Liver (tissue), 3 donors: Measurements from ENCODE around the gene PLA2G4E.

ENCODE experiments used
- EGR1 ChIP-seq, 2 donors: IDR thresholded peaks; 2 replicates each; pipeline ENCODE4 v1.6.1; 2016 to 2018; ENCODE audit warnings: antibody characterized with exemption in 2 of 2, low read depth in 2 of 2
- FOXA1 ChIP-seq: IDR thresholded peaks from 2 replicates; pipeline ENCODE4 v1.6.1; 2016; ENCODE audit warnings: antibody characterized with exemption
- FOXA2 ChIP-seq: IDR thresholded peaks from 2 replicates; pipeline ENCODE4 v1.6.1; 2016; ENCODE audit warnings: antibody characterized with exemption
- JUND ChIP-seq, 2 donors: IDR thresholded peaks; 2 replicates each; pipeline ENCODE4 v1.6.1; 2016; ENCODE audit warnings: antibody characterized with exemption in 2 of 2
- RAD21 ChIP-seq, 2 donors: IDR thresholded peaks; 2 replicates each; pipeline ENCODE4 v1.6.1; 2016; ENCODE audit warnings: antibody characterized with exemption in 2 of 2, mild to moderate bottlenecking in 2 of 2
- SP1 ChIP-seq: IDR thresholded peaks from 2 replicates; pipeline ENCODE4 v1.6.1; 2018; ENCODE audit warnings: antibody characterized with exemption, mild to moderate bottlenecking
- YY1 ChIP-seq: IDR thresholded peaks from 2 replicates; pipeline ENCODE4 v1.6.1; 2016; ENCODE audit warnings: antibody characterized with exemption, mild to moderate bottlenecking
- TF ChIP-seq, protein P1 (sequence below): fragments of 150-350 bp; IDR thresholded peaks from 2 replicates; pipeline ENCODE4 v1.5.1; 2017; ENCODE audit warnings: improper control_type of control experiment, low read depth, low read length; ENCODE audit not compliant: missing input control
- TF ChIP-seq, protein P2 (sequence below): IDR thresholded peaks from 2 replicates; pipeline ENCODE4 v1.6.1; 2016; ENCODE audit warnings: antibody characterized with exemption
- TF ChIP-seq, protein P3 (sequence below): IDR thresholded peaks from 2 replicates; pipeline ENCODE4 v1.6.1; 2016; ENCODE audit warnings: antibody characterized with exemption
- TF ChIP-seq, protein P4 (sequence below): IDR thresholded peaks from 2 replicates; pipeline ENCODE4 v1.6.1; 2016; ENCODE audit warnings: antibody characterized with exemption, mild to moderate bottlenecking
- donor health status: healthy.
- donor health status: healthy.

DNA sequence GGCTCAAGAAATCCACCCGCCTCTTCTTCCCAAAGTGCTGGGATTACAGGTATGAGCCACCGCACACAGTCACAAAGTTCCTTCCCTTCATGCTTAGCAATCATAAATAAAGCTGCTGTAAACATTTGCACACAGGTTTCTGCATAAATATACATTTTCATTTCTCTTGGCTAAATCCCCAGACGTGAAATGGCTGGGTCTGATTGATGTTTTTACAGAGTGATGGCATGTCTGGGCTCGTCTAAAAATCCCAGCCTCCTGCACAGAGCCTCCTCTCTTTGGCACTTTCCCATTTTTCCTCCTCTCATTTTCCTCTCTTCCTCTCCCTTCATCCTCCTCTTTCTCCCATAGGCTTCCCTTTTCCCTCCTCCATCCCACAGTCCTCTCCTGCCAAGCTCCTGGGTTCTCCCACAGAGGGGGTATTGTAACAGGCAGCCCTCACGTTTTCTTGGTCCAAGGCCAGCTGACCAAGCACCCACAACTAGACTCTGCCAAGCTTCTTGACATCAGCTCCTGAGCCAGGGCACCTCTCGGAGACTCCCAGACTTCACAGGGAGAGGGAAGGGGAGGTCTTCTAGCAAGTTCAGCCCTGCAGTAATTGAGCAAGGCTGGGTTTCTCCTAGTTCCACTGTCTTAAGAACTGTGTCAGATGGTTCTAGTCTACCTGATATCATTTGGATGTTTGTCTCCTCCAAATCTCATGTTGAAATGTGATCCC, 10.5 kb upstream of the PLA2G4E start:
- TF ChIP-seq JUND (IDR thresholded peaks at IDR 0.05) (no peak), YY1 (no peak), RAD21 (IDR thresholded peaks at IDR 0.05) (no peak), FOXA1 (no peak), EGR1 (IDR thresholded peaks at IDR 0.05; ENCODE audit: low read depth in 2 of 2) (no peak), FOXA2 (no peak), SP1 (no peak)
- TF ChIP-seq, protein P1, sequence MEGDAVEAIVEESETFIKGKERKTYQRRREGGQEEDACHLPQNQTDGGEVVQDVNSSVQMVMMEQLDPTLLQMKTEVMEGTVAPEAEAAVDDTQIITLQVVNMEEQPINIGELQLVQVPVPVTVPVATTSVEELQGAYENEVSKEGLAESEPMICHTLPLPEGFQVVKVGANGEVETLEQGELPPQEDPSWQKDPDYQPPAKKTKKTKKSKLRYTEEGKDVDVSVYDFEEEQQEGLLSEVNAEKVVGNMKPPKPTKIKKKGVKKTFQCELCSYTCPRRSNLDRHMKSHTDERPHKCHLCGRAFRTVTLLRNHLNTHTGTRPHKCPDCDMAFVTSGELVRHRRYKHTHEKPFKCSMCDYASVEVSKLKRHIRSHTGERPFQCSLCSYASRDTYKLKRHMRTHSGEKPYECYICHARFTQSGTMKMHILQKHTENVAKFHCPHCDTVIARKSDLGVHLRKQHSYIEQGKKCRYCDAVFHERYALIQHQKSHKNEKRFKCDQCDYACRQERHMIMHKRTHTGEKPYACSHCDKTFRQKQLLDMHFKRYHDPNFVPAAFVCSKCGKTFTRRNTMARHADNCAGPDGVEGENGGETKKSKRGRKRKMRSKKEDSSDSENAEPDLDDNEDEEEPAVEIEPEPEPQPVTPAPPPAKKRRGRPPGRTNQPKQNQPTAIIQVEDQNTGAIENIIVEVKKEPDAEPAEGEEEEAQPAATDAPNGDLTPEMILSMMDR: no peak
- TF ChIP-seq, protein P2, sequence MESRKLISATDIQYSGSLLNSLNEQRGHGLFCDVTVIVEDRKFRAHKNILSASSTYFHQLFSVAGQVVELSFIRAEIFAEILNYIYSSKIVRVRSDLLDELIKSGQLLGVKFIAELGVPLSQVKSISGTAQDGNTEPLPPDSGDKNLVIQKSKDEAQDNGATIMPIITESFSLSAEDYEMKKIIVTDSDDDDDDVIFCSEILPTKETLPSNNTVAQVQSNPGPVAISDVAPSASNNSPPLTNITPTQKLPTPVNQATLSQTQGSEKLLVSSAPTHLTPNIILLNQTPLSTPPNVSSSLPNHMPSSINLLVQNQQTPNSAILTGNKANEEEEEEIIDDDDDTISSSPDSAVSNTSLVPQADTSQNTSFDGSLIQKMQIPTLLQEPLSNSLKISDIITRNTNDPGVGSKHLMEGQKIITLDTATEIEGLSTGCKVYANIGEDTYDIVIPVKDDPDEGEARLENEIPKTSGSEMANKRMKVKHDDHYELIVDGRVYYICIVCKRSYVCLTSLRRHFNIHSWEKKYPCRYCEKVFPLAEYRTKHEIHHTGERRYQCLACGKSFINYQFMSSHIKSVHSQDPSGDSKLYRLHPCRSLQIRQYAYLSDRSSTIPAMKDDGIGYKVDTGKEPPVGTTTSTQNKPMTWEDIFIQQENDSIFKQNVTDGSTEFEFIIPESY: no peak
- TF ChIP-seq, protein P3, sequence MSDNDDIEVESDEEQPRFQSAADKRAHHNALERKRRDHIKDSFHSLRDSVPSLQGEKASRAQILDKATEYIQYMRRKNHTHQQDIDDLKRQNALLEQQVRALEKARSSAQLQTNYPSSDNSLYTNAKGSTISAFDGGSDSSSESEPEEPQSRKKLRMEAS: no peak
- TF ChIP-seq, protein P4, sequence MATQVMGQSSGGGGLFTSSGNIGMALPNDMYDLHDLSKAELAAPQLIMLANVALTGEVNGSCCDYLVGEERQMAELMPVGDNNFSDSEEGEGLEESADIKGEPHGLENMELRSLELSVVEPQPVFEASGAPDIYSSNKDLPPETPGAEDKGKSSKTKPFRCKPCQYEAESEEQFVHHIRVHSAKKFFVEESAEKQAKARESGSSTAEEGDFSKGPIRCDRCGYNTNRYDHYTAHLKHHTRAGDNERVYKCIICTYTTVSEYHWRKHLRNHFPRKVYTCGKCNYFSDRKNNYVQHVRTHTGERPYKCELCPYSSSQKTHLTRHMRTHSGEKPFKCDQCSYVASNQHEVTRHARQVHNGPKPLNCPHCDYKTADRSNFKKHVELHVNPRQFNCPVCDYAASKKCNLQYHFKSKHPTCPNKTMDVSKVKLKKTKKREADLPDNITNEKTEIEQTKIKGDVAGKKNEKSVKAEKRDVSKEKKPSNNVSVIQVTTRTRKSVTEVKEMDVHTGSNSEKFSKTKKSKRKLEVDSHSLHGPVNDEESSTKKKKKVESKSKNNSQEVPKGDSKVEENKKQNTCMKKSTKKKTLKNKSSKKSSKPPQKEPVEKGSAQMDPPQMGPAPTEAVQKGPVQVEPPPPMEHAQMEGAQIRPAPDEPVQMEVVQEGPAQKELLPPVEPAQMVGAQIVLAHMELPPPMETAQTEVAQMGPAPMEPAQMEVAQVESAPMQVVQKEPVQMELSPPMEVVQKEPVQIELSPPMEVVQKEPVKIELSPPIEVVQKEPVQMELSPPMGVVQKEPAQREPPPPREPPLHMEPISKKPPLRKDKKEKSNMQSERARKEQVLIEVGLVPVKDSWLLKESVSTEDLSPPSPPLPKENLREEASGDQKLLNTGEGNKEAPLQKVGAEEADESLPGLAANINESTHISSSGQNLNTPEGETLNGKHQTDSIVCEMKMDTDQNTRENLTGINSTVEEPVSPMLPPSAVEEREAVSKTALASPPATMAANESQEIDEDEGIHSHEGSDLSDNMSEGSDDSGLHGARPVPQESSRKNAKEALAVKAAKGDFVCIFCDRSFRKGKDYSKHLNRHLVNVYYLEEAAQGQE: no peak
